Esophagus (tissue), 2 donors: ENCODE measurements around the gene TXNRD2. TPM values are rescaled to one million over a fixed set of nuclear protein-coding genes. Genes with fewer than 3 reads are reported as not detected.

Source experiments
- H3K27ac ChIP-seq, 2 donors: one replicate each; pipeline ENCODE4 v1.5.1; 2013; ENCODE audit warnings: low read depth in 2 of 2, mild to moderate bottlenecking in 2 of 2, inconsistent platforms in 1 of 2, low read length in 1 of 2, moderate library complexity in 1 of 2
- H3K27me3 ChIP-seq, 2 donors: one replicate each; pipeline ENCODE4 v1.6.1; 2013; ENCODE audit warnings: low read length in 2 of 2, control low read depth in 1 of 2, mild to moderate bottlenecking in 1 of 2; ENCODE audit not compliant: insufficient read depth in 2 of 2, control insufficient read depth in 1 of 2
- H3K36me3 ChIP-seq, 2 donors: one replicate each; pipeline ENCODE4 v1.6.1; 2013; ENCODE audit warnings: low read length in 1 of 2; ENCODE audit not compliant: control insufficient read depth in 2 of 2, insufficient read depth in 2 of 2
- H3K4me1 ChIP-seq, 2 donors: one replicate each; pipeline ENCODE4 v1.6.1; 2013; ENCODE audit warnings: low read length in 1 of 2; ENCODE audit not compliant: control insufficient read depth in 2 of 2, insufficient read depth in 2 of 2
- H3K4me3 ChIP-seq, 2 donors: one replicate each; pipeline ENCODE4 v1.5.1; 2013; ENCODE audit warnings: low read length in 2 of 2, mild to moderate bottlenecking in 2 of 2, low read depth in 1 of 2, moderate library complexity in 1 of 2
- H3K9me3 ChIP-seq, 2 donors: one replicate each; pipeline ENCODE4 v1.6.1; 2013; ENCODE audit warnings: mild to moderate bottlenecking in 2 of 2, low read depth in 1 of 2, low read length in 1 of 2, moderate library complexity in 1 of 2; ENCODE audit not compliant: control insufficient read depth in 2 of 2, insufficient read depth in 1 of 2
- WGBS, 2 donors: extraction: QIAGEN DNeasy Blood & Tissue Kit; methylation state at CpG; one replicate each; pipeline ENCODE4 v1.1.7; 2013; 5-methylcytosine and 5-hydroxymethylcytosine counted together
- polyA plus RNA-seq, 2 donors: library from polyadenylated mRNA; stranded (reverse); fragments of 200-250 nt; gene quantifications; one replicate each; pipeline ENCODE4 v1.2.3, GENCODE V29; 2013
- donor health status: healthy with polysubstance abuse.
- donor health status: Bipolar disorder and iron deficiency.

TXNRD2 gene
- polyA plus RNA-seq, 2 donors, result 9.6 to 20.6 TPM

DNA sequence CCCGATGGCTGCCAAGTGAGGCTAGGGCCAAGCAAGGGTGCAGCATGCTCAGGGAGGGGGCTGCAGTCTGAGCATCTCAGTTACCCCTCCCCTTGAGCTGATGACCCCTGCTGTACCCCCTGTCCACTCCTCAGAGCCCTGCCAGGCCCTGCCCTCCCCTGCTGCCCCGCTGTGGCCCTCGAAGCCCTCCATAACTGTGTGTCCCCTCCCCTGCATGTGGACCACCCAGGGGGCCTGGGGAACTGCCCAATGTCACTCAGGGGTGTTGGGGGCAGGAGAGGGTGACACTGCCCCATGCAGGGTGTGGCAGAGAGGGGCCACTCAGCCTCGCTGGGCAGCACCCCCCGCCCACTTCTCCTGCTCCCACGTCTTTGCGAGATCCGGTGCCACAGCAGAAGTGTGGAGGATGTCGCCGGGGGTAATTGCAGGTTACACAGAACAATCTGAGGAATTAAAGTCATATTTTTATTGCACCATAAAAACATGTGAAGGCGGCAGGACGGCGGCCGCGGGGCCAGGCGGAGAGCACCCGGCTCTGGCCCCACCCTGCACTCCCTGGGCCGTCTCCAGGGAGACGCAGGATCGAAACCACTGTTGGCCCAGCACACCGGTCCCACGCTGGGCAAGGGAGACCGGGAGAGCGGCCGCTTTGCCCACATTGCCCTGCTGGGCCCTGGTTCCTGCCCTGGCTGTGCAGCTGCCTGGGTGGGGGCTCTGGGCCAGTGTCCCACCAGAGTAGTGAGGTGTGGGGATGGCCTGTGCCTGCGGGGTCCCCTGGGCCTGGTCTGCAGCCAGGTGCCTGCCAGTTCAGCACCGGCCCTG, 68.3 kb downstream of the TXNRD2 start:
- no peaks in the 10 kb centered on the region for H3K9me3 ChIP-seq
- no peak overlapping the region for H3K4me3 ChIP-seq
- H3K4me1 ChIP-seq, result peaks cover 16 to 36% of the 10 kb centered on the region in 2 donors

GRCh38 chr22:19872779-19873137, 68.9 kb downstream of the TXNRD2 start:
- Histone ChIP-seq H3K27me3 (no peaks in the 10 kb centered on the region), H3K4me1 (peaks cover 16 to 36% of the 10 kb centered on the region in 2 donors)

More for the DNA sequence above, 68.3 kb downstream of the TXNRD2 start:
- H3K27ac ChIP-seq, result no peak overlapping the region
- H3K27me3 ChIP-seq, result no peaks in the 10 kb centered on the region
- H3K36me3 ChIP-seq, result peaks cover 0 to 3% of the 10 kb centered on the region in 2 donors
- 58 to 59% methylated on average over 27 of the region's 27 CpGs for WGBS, 2 donors

DNA sequence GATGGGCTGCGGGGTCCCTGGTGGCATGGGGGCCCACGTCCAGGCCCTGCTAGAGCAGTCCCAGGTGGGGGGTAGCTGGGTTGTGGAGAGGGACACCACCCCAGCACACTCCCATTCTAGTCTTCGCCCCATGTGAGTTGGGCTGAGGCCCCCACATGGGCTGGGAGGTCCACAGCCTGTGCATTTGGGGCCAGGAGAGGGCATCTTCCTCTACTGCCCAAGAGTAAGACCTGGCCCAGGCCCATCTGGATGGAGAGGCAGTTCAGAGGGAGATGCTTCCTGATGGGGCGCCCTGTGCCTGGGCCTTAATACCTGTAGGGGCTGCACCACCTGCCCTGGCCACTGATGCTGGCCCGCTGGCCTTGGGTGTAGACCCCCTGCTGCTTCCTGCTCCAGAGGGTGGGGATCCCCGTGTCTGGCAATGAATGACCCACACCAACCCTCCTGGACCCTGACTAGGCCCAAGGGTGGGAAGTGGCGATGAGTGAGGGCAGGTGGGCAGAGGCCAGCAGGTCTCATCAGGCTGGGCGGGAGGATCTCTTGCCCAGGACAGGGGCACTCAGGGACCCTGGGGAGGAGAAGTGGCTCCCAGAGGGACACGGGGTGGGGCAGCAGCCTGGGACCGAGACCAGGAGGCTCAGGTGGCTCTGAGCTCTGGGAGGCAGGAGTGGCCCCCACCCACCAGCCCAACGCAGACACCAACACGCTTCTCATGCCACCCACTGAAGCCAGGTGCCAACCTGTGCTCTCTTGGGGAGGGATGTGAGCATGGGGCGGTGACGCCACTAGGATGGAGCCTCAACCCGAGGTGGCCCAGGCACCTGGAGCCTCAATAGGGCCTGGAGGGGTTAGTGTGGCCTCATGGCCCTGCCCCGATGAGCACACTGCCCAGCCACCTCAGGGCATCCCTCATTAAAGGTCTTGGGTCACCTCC, 69.5 kb downstream of the TXNRD2 start:
- WGBS, 2 donors, result 87 to 88% methylated on average over 16 of the region's 16 CpGs
- Histone ChIP-seq H3K4me3 (no peak overlapping the region), H3K36me3 (no peaks in the 10 kb centered on the region), H3K27me3 (no peaks in the 10 kb centered on the region), H3K27ac (no peak overlapping the region), H3K4me1 (peaks cover 16 to 36% of the 10 kb centered on the region in 2 donors), H3K9me3 (no peaks in the 10 kb centered on the region)

More at GRCh38 chr22:19872779-19873137, 68.9 kb downstream of the TXNRD2 start:
- H3K9me3 ChIP-seq, result no peaks in the 10 kb centered on the region
- no peak overlapping the region for H3K4me3 ChIP-seq
- WGBS, 2 donors, result 37 to 44% methylated on average over 7 of the region's 7 CpGs
- H3K27ac ChIP-seq, result no peak overlapping the region
- no peaks in the 10 kb centered on the region for H3K36me3 ChIP-seq

- 83 to 85% methylated on average over 18 to 19 of the region's 19 CpGs for WGBS, 2 donors
- Histone ChIP-seq H3K4me3 (no peak overlapping the region), H3K27ac (no peak overlapping the region), H3K27me3 (no peaks in the 10 kb centered on the region), H3K36me3 (no peaks in the 10 kb centered on the region), H3K4me1 (peaks cover 16 to 36% of the 10 kb centered on the region in 2 donors), H3K9me3 (no peaks in the 10 kb centered on the region)
These were observed 70.4 kb downstream of the TXNRD2 start for GRCh38 chr22:19871023-19871844.

GRCh38 chr22:19870153-19871022, 71.2 kb downstream of the TXNRD2 start:
- Histone ChIP-seq H3K36me3 (no peaks in the 10 kb centered on the region), H3K27ac (no peak overlapping the region), H3K4me3 (no peak overlapping the region), H3K9me3 (no peaks in the 10 kb centered on the region), H3K4me1 (peaks cover 16 to 34% of the 10 kb centered on the region in 2 donors), H3K27me3 (no peaks in the 10 kb centered on the region)
- WGBS, 2 donors, result 86 to 91% methylated on average over 30 of the region's 30 CpGs

DNA sequence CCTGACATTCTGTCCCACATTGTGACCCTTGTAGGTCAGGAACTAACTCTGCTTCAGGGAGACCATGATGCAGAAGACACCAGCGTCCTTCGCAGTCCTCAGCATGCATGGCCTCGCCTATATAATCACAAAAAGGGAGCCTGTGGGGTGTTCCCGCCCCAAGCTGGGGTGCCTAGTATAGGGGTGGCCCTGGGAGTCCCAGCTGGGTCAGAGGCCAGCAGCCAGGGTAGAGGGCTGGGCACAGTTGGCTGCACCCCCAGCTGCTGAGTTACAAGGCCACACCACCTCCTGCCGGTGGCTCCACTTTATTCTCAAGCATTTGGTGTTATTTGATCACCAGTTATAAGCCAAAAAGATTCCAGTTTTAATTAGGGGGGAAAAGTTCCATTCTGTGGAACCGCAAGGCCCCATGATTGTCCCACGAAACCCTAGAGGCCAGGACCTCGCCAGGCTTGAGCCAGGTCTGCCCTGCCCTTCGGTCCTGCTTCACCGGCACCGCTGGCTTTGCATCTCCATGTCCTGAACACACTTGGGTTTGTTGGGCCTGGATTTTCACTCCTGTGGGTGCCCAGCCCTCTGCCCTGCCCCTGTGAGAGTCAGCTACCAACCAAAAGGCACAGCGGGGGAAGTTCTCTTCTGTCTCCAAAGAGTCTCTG, 72.0 kb downstream of the TXNRD2 start:
- Histone ChIP-seq H3K27ac (no peak overlapping the region), H3K9me3 (no peaks in the 10 kb centered on the region), H3K36me3 (no peaks in the 10 kb centered on the region), H3K27me3 (no peaks in the 10 kb centered on the region), H3K4me1 (peaks cover 16 to 26% of the 10 kb centered on the region in 2 donors), H3K4me3 (no peak overlapping the region)
- WGBS, 2 donors, result 82 to 84% methylated on average over 12 of the region's 12 CpGs

- Histone ChIP-seq H3K27ac (no peak overlapping the region), H3K36me3 (no peaks in the 10 kb centered on the region), H3K4me3 (no peak overlapping the region), H3K27me3 (no peaks in the 10 kb centered on the region), H3K9me3 (no peaks in the 10 kb centered on the region), H3K4me1 (peaks cover 12 to 19% of the 10 kb centered on the region in 2 donors)
- WGBS, 2 donors, result 47 to 51% methylated on average over 22 to 23 of the region's 23 CpGs
These were observed 72.7 kb downstream of the TXNRD2 start for GRCh38 chr22:19868773-19869471.

- WGBS, 2 donors, result 82% methylated on average over 3 of the region's 3 CpGs
- H3K4me1 ChIP-seq, result peaks cover 9 to 15% of the 10 kb centered on the region in 2 donors
These were observed 73.3 kb downstream of the TXNRD2 start for GRCh38 chr22:19868333-19868732.

More at GRCh38 chr22:19868333-19868732, 73.3 kb downstream of the TXNRD2 start:
- H3K36me3 ChIP-seq, result no peaks in the 10 kb centered on the region
- no peaks in the 10 kb centered on the region for H3K9me3 ChIP-seq
- no peak overlapping the region for H3K4me3 ChIP-seq
- no peak overlapping the region for H3K27ac ChIP-seq
- no peaks in the 10 kb centered on the region for H3K27me3 ChIP-seq
